ENCODE measurements around the gene PPP1CA.

PPP1CA gene

DNA sequence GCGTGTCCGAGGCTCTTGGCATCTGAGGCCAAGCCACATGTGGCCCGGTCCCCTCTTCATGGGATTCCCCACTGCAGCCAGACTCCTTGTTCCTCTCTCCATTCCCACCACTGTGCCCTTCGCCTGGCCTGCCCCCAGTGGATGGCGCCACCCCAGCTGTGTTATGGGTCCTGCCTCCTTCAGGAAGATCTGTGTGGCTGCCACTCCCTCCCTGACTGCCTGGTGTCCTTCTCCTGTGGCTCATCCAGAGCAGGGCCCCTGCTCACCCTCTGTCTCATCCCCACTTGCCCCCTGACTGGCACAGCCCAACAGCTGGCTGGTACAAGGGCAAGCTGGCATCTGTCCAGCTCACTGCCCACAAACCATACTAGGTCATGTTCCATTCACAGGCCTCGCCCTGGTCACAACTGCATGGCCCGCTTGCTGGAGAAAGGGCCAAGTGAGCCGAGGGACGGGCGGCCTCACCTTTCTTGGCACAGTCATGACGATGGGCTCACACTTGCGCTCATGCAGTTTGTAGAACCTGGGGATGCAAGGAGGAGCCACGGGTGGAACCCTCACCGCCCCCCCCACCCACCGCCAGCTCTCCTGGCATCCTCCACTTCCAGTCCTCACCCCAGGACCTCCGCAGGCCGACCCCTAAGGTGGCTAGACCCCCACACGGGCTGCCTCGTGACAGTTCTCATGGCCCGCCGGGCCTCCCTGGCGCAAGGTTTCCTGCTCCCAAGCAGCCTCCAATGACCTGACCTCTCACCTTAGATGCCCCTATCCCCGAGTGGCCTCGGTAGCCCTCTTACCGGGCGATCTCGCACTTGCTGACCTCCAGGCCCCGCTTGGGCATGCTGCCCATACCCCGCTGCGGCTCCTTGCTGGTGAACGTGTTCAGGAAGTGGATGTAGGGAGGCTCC is 37.9 kb upstream of the PPP1CA start:
- Histone ChIP-seq H3K27ac (ENCODE audit: low read length) (peak overlapping the region; percentile 46), H3K9me3 (ENCODE audit: control insufficient read depth in 2 of 2, low read length in 2 of 2) (no peaks in the 10 kb centered on the region), H3K27me3 (ENCODE audit: control insufficient read depth in 1 of 2, insufficient read depth in 2 of 2, low read length in 2 of 2) (no peaks in the 10 kb centered on the region), H3K4me3 (ENCODE audit: low read length in 2 of 2) (no peak overlapping the region), H3K36me3 (ENCODE audit: control insufficient read depth in 2 of 2, insufficient read depth in 2 of 2, low read length in 2 of 2) (peaks cover under 1 to 16% of the 10 kb centered on the region in 2 donors), H3K4me1 (ENCODE audit: control insufficient read depth, insufficient read depth, low read length) (peaks cover 27% of the 10 kb centered on the region), H3K9ac (ENCODE audit: low read length in 2 of 2) (no peak overlapping the region)

DNA sequence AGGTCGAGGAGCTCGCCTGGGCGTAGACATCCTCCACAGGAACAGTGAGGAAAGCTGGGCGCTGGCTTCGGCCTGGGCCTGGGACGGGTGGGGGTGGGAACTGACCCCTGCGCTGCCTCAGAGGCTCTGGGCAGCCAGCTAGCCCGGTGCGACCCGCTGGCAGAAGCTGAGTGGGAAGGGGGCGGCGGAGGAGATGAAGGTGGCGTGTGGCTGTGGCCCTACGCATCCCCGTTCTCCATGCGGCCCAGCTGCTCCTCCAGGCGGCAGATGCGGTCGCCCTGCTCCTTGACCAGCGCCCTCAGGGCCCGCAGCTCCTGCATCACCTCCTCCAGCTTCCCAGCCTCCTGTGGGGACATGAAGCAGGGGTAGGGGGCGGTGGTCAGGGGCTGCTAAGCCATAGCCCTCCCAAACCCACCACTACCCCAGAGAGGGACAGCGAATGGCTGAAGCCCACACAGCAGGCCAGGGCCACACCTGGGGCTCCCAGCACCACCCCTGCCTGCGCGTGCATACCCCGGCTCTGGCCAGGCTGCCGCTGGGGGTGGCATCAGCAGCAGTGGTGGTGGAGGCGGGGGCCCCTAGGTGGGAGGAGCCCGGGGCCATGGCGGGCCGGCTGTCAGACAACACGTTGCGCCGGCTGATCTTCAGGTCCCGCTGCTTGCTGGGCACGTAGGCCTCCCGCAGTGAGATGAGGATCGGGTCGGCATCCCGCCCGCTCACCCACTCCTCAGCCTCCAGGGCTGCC is 36.7 kb upstream of the PPP1CA start:
- peaks cover 13 to 22% of the 10 kb centered on the region in 2 donors for H3K36me3 ChIP-seq (ENCODE audit: control insufficient read depth in 2 of 2, insufficient read depth in 2 of 2, low read length in 2 of 2)
- no peak overlapping the region for H3K4me3 ChIP-seq (ENCODE audit: low read length in 2 of 2)

GRCh38 chr11:67437809-67438157 is 36.1 kb upstream of the PPP1CA start:
- Histone ChIP-seq H3K4me3 (ENCODE audit: low read length in 2 of 2) (no peak overlapping the region), H3K27ac (ENCODE audit: low read length) (no peak overlapping the region), H3K27me3 (ENCODE audit: control insufficient read depth in 1 of 2, insufficient read depth in 2 of 2, low read length in 2 of 2) (no peaks in the 10 kb centered on the region), H3K9me3 (ENCODE audit: control insufficient read depth in 2 of 2, low read length in 2 of 2) (no peaks in the 10 kb centered on the region), H3K4me1 (ENCODE audit: control insufficient read depth, insufficient read depth, low read length) (peaks cover 23% of the 10 kb centered on the region), H3K36me3 (ENCODE audit: control insufficient read depth in 2 of 2, insufficient read depth in 2 of 2, low read length in 2 of 2) (peaks cover 14 to 27% of the 10 kb centered on the region in 2 donors), H3K9ac (ENCODE audit: low read length in 2 of 2) (no peak overlapping the region)

More for the DNA sequence above, 36.7 kb upstream of the PPP1CA start:
- Histone ChIP-seq H3K27me3 (ENCODE audit: control insufficient read depth in 1 of 2, insufficient read depth in 2 of 2, low read length in 2 of 2) (no peaks in the 10 kb centered on the region), H3K9ac (ENCODE audit: low read length in 2 of 2) (no peak overlapping the region), H3K4me1 (ENCODE audit: control insufficient read depth, insufficient read depth, low read length) (peaks cover 27% of the 10 kb centered on the region), H3K27ac (ENCODE audit: low read length) (no peak overlapping the region), H3K9me3 (ENCODE audit: control insufficient read depth in 2 of 2, low read length in 2 of 2) (no peaks in the 10 kb centered on the region)

DNA sequence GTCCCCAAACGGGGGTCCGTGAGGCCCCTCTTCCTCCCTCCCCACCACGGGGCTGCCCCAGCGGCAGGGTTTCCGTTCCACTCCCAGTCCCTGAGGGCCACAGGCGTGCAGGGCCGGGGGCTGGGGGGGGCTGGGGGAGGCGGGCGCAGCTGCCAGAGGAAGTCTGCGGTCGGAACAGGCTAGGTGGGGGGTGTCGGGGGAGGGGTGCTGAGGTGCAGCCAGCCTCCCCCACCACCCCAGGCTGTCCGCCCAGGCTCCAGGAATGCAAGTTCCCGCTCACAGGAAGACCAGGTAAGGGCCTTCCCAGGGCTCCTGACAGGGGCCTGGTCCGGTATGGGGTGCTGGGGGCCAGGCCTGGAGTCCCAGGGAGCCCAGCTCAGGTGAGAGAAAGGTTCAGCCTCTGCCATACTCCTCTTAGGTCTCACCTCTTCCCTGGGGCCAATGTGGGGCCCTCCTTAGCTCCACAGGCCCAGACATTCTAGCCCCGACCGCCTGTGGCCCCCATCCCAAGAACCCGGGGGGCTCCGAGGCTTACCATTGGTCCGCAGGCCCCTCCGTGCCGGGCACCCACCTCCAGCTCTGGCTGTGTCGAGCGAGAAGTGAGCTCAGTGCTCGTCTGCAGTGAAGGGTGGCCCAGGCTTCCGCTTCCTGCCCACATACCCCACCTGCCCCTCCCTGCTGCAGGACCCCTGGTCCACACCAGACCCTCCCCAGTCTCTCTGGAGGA is 35.6 kb upstream of the PPP1CA start, which contains the start of gene PTPRCAP:
Gene PTPRCAP (minus strand): TSS at position 601 of the 727 bp plus-strand sequence. CDS start 63 bp downstream, at position 538.
- H3K4me3 ChIP-seq (ENCODE audit: low read length in 2 of 2) = no peak within 1 kb of the TSS
- H3K27ac ChIP-seq (ENCODE audit: low read length) = peak within 1 kb of the TSS; percentile 11
- H3K27me3 ChIP-seq (ENCODE audit: control insufficient read depth in 1 of 2, insufficient read depth in 2 of 2, low read length in 2 of 2) = no peaks in the 10 kb centered on the region
- no peak within 1 kb of the TSS for H3K9ac ChIP-seq (ENCODE audit: low read length in 2 of 2)
- no peaks in the 10 kb centered on the region for H3K9me3 ChIP-seq (ENCODE audit: control insufficient read depth in 2 of 2, low read length in 2 of 2)
- peaks cover 18% of the 10 kb centered on the region for H3K4me1 ChIP-seq (ENCODE audit: control insufficient read depth, insufficient read depth, low read length)
- H3K36me3 ChIP-seq (ENCODE audit: control insufficient read depth in 2 of 2, insufficient read depth in 2 of 2, low read length in 2 of 2) = peaks cover 18 to 32% of the 10 kb centered on the region in 2 donors

GRCh38 chr11:67436459-67437081 is 34.9 kb upstream of the PPP1CA start:
- Histone ChIP-seq H3K9me3 (ENCODE audit: control insufficient read depth in 2 of 2, low read length in 2 of 2) (no peaks in the 10 kb centered on the region), H3K4me3 (ENCODE audit: low read length in 2 of 2) (no peak overlapping the region), H3K27ac (ENCODE audit: low read length) (peak overlapping the region; percentile 18), H3K9ac (ENCODE audit: low read length in 2 of 2) (no peak overlapping the region), H3K27me3 (ENCODE audit: control insufficient read depth in 1 of 2, insufficient read depth in 2 of 2, low read length in 2 of 2) (no peaks in the 10 kb centered on the region), H3K36me3 (ENCODE audit: control insufficient read depth in 2 of 2, insufficient read depth in 2 of 2, low read length in 2 of 2) (peaks cover 18 to 34% of the 10 kb centered on the region in 2 donors), H3K4me1 (ENCODE audit: control insufficient read depth, insufficient read depth, low read length) (peaks cover 12% of the 10 kb centered on the region)

GRCh38 chr11:67435727-67436458 is 34.2 kb upstream of the PPP1CA start:
- Histone ChIP-seq H3K4me1 (ENCODE audit: control insufficient read depth, insufficient read depth, low read length) (peaks cover 12% of the 10 kb centered on the region), H3K9me3 (ENCODE audit: control insufficient read depth in 2 of 2, low read length in 2 of 2) (no peaks in the 10 kb centered on the region), H3K4me3 (ENCODE audit: low read length in 2 of 2) (no peak overlapping the region), H3K27ac (ENCODE audit: low read length) (peak overlapping the region; percentile 18), H3K36me3 (ENCODE audit: control insufficient read depth in 2 of 2, insufficient read depth in 2 of 2, low read length in 2 of 2) (peaks cover 18 to 33% of the 10 kb centered on the region in 2 donors), H3K9ac (ENCODE audit: low read length in 2 of 2) (no peak overlapping the region), H3K27me3 (ENCODE audit: control insufficient read depth in 1 of 2, insufficient read depth in 2 of 2, low read length in 2 of 2) (no peaks in the 10 kb centered on the region)

DNA sequence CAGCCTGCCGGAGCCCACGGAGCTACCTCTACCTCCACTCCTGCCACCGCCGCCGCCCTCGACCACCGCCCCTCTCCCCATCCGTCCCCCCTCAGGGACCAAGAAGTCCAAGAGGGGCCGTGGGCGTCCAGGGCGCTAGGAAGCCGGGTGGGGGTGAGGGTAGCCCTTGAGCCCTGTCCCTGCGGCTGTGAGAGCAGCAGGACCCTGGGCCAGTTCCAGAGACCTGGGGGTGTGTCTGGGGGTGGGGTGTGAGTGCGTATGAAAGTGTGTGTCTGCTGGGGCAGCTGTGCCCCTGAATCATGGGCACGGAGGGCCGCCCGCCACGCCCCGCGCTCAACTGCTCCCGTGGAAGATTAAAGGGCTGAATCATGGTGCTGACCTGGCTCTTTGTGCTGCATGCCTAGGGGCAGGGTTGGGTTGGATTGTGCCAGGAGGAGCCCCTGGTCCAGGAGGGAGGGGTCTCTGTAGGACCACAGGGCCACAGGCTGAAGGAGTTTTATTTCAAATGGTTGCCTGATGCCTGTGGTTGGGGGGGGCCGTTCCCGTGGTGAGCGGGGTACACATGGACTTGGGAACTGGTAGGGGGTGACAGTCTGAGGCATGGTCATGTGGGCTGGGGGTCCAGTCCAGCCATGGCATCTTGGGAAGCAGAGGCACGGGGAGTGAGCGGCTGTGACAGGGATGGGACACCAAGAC is 33.5 kb upstream of the PPP1CA start:
- Histone ChIP-seq H3K9me3 (ENCODE audit: control insufficient read depth in 2 of 2, low read length in 2 of 2) (no peaks in the 10 kb centered on the region), H3K36me3 (ENCODE audit: control insufficient read depth in 2 of 2, insufficient read depth in 2 of 2, low read length in 2 of 2) (peaks cover 18 to 31% of the 10 kb centered on the region in 2 donors), H3K9ac (ENCODE audit: low read length in 2 of 2) (no peak overlapping the region), H3K27me3 (ENCODE audit: control insufficient read depth in 1 of 2, insufficient read depth in 2 of 2, low read length in 2 of 2) (no peaks in the 10 kb centered on the region), H3K27ac (ENCODE audit: low read length) (no peak overlapping the region), H3K4me3 (ENCODE audit: low read length in 2 of 2) (no peak overlapping the region), H3K4me1 (ENCODE audit: control insufficient read depth, insufficient read depth, low read length) (peaks cover 13% of the 10 kb centered on the region)

- Histone ChIP-seq H3K27me3 (ENCODE audit: control insufficient read depth in 1 of 2, insufficient read depth in 2 of 2, low read length in 2 of 2) (no peaks in the 10 kb centered on the region), H3K4me3 (ENCODE audit: low read length in 2 of 2) (no peak overlapping the region), H3K27ac (ENCODE audit: low read length) (no peak overlapping the region), H3K4me1 (ENCODE audit: control insufficient read depth, insufficient read depth, low read length) (peaks cover 15% of the 10 kb centered on the region), H3K36me3 (ENCODE audit: control insufficient read depth in 2 of 2, insufficient read depth in 2 of 2, low read length in 2 of 2) (peaks cover 22 to 31% of the 10 kb centered on the region in 2 donors), H3K9me3 (ENCODE audit: control insufficient read depth in 2 of 2, low read length in 2 of 2) (no peaks in the 10 kb centered on the region), H3K9ac (ENCODE audit: low read length in 2 of 2) (no peak overlapping the region)
Measured at GRCh38 chr11:67434395-67434881, 32.8 kb upstream of the PPP1CA start.

- peaks cover 19% of the 10 kb centered on the region for H3K4me1 ChIP-seq (ENCODE audit: control insufficient read depth, insufficient read depth, low read length)
- no peaks in the 10 kb centered on the region for H3K27me3 ChIP-seq (ENCODE audit: control insufficient read depth in 1 of 2, insufficient read depth in 2 of 2, low read length in 2 of 2)
- no peaks in the 10 kb centered on the region for H3K9me3 ChIP-seq (ENCODE audit: control insufficient read depth in 2 of 2, low read length in 2 of 2)
- H3K36me3 ChIP-seq (ENCODE audit: control insufficient read depth in 2 of 2, insufficient read depth in 2 of 2, low read length in 2 of 2) = peaks cover 22 to 34% of the 10 kb centered on the region in 2 donors
- H3K27ac ChIP-seq (ENCODE audit: low read length) = no peak overlapping the region
- H3K9ac ChIP-seq (ENCODE audit: low read length in 2 of 2) = no peak overlapping the region
- no peak overlapping the region for H3K4me3 ChIP-seq (ENCODE audit: low read length in 2 of 2)
Measured at GRCh38 chr11:67433536-67434394, 32.1 kb upstream of the PPP1CA start.

All from stomach smooth muscle (tissue), 2 donors.